HepG2 (cell line): ENCODE data around the gene TTC5. TPM values are rescaled to one million over a fixed set of nuclear protein-coding genes. Genes with fewer than 3 reads are reported as not detected.

Source experiments
- BRCA1 ChIP-seq: sonication (generic); formaldehyde crosslinking; IDR thresholded peaks from 2 replicates; pipeline ENCODE4 v1.4.0; 2020; ENCODE audit warnings: missing genetic modification reagents
- GZF1 ChIP-seq: sonication (generic); formaldehyde crosslinking; IDR thresholded peaks from 2 replicates; pipeline ENCODE4 v1.5.1; 2020; ENCODE audit warnings: mild to moderate bottlenecking, missing genetic modification reagents
- HMG20A ChIP-seq: IDR thresholded peaks from 2 replicates; pipeline ENCODE4 v1.6.1; 2016; ENCODE audit warnings: borderline replicate concordance
- MED1 ChIP-seq: sonication (generic); formaldehyde crosslinking; IDR thresholded peaks from 2 replicates; pipeline ENCODE4 v1.4.0; 2020; ENCODE audit warnings: missing genetic modification reagents
- MIER3 ChIP-seq: IDR thresholded peaks from 2 replicates; pipeline ENCODE4 v1.6.1; 2016; ENCODE audit warnings: missing compliant biosample characterization, borderline replicate concordance
- MYC ChIP-seq: sonication (generic); formaldehyde crosslinking; IDR thresholded peaks from 2 replicates; pipeline ENCODE4 v1.9.0; 2021; ENCODE audit warnings: missing genetic modification reagents, borderline replicate concordance
- POLR2AphosphoS5 ChIP-seq: IDR thresholded peaks from 2 replicates; pipeline ENCODE4 v1.6.1; 2012; ENCODE audit warnings: low read depth, low read length
- RXRB ChIP-seq: IDR thresholded peaks from 2 replicates; pipeline ENCODE4 v1.6.1; 2016; ENCODE audit warnings: borderline replicate concordance, missing genetic modification reagents, missing compliant biosample characterization
- SNAPC2 ChIP-seq: sonication (generic); formaldehyde crosslinking; IDR thresholded peaks from 2 replicates; pipeline ENCODE4 v1.8.1; 2022; ENCODE audit warnings: mild to moderate bottlenecking, missing genetic modification reagents
- ZBTB7A ChIP-seq: sonication (generic); formaldehyde crosslinking; IDR thresholded peaks from 2 replicates; pipeline ENCODE4 v1.8.0; 2022; ENCODE audit warnings: mild to moderate bottlenecking, missing genetic modification reagents
- ZNF205 ChIP-seq: IDR thresholded peaks from 2 replicates; pipeline ENCODE4 v1.6.1; 2018; ENCODE audit warnings: missing biosample characterization, missing genetic modification reagents
- ZNF253 ChIP-seq: sonication (generic); formaldehyde crosslinking; IDR thresholded peaks from 2 replicates; pipeline ENCODE4 v1.8.0; 2022; ENCODE audit warnings: mild to moderate bottlenecking, missing genetic modification reagents, borderline replicate concordance
- ZNF343 ChIP-seq: sonication (generic); formaldehyde crosslinking; IDR thresholded peaks from 2 replicates; pipeline ENCODE4 v1.4.0; 2020; ENCODE audit warnings: mild to moderate bottlenecking, missing genetic modification reagents
- ZNF446 ChIP-seq: sonication (generic); formaldehyde crosslinking; IDR thresholded peaks from 2 replicates; pipeline ENCODE4 v1.5.0; 2020; ENCODE audit warnings: mild to moderate bottlenecking, missing genetic modification reagents
- ZNF543 ChIP-seq: sonication (generic); formaldehyde crosslinking; IDR thresholded peaks from 2 replicates; pipeline ENCODE4 v1.4.0; 2020; ENCODE audit warnings: mild to moderate bottlenecking, missing genetic modification reagents
- ZNF598 ChIP-seq: sonication (generic); formaldehyde crosslinking; IDR thresholded peaks from 2 replicates; pipeline ENCODE4 v1.5.1; 2020; ENCODE audit warnings: mild to moderate bottlenecking, missing genetic modification reagents, borderline replicate concordance
- ZNF746 ChIP-seq: sonication (generic); formaldehyde crosslinking; IDR thresholded peaks from 2 replicates; pipeline ENCODE4 v1.8.0; 2022; ENCODE audit warnings: mild to moderate bottlenecking, missing genetic modification reagents
- ZNF83 ChIP-seq: sonication (generic); formaldehyde crosslinking; IDR thresholded peaks from 2 replicates; pipeline ENCODE4 v1.4.0; 2020; ENCODE audit warnings: missing genetic modification reagents, mild to moderate bottlenecking, borderline replicate concordance
- polyA plus RNA-seq, 8 experiments: library from polyadenylated mRNA; depleted of rRNA in 3 of 8; stranded (reverse) in 7 of 8; unstranded in 1 of 8; fragments of >200 nt; fragmentation: Illumina TruSeq in 4 of 8; extraction: Trizol in 4 of 8; gene quantifications; 2 replicates each; pipeline versions ENCODE4 v1.2.1 to v1.2.3, GENCODE V29; 2011 to 2016; ENCODE audit warnings: low read depth in 4 of 8, missing spikeins in 1 of 8, mixed read lengths in 1 of 8; ENCODE audit not compliant: insufficient read depth in 1 of 8
- total RNA-seq, 5 experiments: library from RNA; depleted of rRNA; stranded (reverse); fragments of >200 nt; fragmentation: Illumina TruSeq; extraction: Trizol; gene quantifications; 2 replicates each; pipeline ENCODE4 v1.2.3, GENCODE V29; 2016; ENCODE audit warnings: low read depth in 1 of 5
- TF ChIP-seq, protein P1 (sequence below): sonication (generic); formaldehyde crosslinking; conservative IDR thresholded peaks from 2 replicates; pipeline ENCODE4 v1.4.0; 2020; ENCODE audit warnings: mild to moderate bottlenecking, missing genetic modification reagents, moderate library complexity
- TF ChIP-seq, protein P2 (sequence below): sonication (generic); formaldehyde crosslinking; IDR thresholded peaks from 2 replicates; pipeline ENCODE4 v1.4.0; 2020; ENCODE audit warnings: missing genetic modification reagents
- TF ChIP-seq, protein P3 (sequence below): sonication (generic); formaldehyde crosslinking; IDR thresholded peaks from 2 replicates; pipeline ENCODE4 v1.4.0; 2020; ENCODE audit warnings: missing genetic modification reagents, mild to moderate bottlenecking, borderline replicate concordance

The TTC5 gene
- total and polyA plus RNA-seq, 2 of the 13 experiments (the other 11 are each of a cell fraction or from before 2014, with no cell fraction given), result 8.7 to 28.5 TPM

DNA sequence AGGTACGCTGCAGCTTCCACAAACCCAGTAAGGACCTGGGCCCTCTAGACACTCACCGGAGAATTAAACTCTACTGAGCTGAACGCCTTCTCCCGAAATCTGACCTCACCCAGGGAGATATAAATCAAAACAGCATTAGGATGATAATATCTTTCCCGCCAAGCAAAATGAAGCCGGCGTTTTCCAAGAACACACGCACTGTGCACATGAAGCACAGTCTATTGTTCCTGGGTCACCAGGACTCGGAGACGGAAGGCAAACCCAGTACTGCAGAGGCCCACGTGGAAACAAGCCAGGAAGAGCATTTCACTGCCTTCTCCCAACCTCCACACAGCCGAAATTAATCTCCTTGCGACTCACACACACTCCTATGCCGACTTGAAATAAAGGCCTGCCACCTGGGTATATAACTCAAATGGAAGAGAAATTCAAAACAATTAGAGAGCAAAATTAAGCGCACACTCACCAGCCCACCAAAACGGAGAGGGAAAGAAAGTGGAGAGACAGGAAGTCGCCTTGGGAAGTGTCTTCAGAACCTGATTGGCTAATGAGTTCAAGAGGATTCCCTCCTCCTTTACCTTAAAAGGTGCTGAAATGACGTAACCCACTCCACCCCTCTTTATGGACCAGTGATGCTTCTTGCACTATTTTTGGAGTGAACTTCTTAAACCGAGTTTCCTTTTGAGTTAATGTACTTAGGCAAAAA, 27.2 kb upstream of the TTC5 start, which contains the start of gene CCNB1IP1 (continued):
- TF ChIP-seq, protein P1, sequence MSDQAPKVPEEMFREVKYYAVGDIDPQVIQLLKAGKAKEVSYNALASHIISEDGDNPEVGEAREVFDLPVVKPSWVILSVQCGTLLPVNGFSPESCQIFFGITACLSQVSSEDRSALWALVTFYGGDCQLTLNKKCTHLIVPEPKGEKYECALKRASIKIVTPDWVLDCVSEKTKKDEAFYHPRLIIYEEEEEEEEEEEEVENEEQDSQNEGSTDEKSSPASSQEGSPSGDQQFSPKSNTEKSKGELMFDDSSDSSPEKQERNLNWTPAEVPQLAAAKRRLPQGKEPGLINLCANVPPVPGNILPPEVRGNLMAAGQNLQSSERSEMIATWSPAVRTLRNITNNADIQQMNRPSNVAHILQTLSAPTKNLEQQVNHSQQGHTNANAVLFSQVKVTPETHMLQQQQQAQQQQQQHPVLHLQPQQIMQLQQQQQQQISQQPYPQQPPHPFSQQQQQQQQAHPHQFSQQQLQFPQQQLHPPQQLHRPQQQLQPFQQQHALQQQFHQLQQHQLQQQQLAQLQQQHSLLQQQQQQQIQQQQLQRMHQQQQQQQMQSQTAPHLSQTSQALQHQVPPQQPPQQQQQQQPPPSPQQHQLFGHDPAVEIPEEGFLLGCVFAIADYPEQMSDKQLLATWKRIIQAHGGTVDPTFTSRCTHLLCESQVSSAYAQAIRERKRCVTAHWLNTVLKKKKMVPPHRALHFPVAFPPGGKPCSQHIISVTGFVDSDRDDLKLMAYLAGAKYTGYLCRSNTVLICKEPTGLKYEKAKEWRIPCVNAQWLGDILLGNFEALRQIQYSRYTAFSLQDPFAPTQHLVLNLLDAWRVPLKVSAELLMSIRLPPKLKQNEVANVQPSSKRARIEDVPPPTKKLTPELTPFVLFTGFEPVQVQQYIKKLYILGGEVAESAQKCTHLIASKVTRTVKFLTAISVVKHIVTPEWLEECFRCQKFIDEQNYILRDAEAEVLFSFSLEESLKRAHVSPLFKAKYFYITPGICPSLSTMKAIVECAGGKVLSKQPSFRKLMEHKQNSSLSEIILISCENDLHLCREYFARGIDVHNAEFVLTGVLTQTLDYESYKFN, result no peak
- TF ChIP-seq MYC (peak; percentile 91), ZNF598 (CRISPR knock-in tag) (peak; percentile 66; the same call in 1 of the 2 replicates), HMG20A (CRISPR knock-in tag) (no peak), BRCA1 (no peak), MIER3 (CRISPR knock-in tag) (no peak), GZF1 (no peak; the same call in 1 of the 2 replicates), ZNF746 (CRISPR knock-in tag) (no peak), ZNF205 (CRISPR knock-in tag) (no peak), ZNF446 (CRISPR knock-in tag) (peak; percentile 50; the same call in 1 of the 2 replicates), ZNF543 (CRISPR knock-in tag) (no peak), SNAPC2 (CRISPR knock-in tag) (peak; percentile 70; the same call in 1 of the 2 replicates), ZNF83 (0 out of 2 replicates have a peak, but pooled peaks have one; percentile 46), RXRB (CRISPR knock-in tag) (peak; percentile 19), MED1 (CRISPR knock-in tag) (peak; percentile 43; the same call in 1 of the 2 replicates), ZNF343 (CRISPR knock-in tag) (no peak), ZBTB7A (no peak), ZNF253 (CRISPR knock-in tag) (no peak), POLR2AphosphoS5 (peak; percentile 98)
- TF ChIP-seq, protein P2, sequence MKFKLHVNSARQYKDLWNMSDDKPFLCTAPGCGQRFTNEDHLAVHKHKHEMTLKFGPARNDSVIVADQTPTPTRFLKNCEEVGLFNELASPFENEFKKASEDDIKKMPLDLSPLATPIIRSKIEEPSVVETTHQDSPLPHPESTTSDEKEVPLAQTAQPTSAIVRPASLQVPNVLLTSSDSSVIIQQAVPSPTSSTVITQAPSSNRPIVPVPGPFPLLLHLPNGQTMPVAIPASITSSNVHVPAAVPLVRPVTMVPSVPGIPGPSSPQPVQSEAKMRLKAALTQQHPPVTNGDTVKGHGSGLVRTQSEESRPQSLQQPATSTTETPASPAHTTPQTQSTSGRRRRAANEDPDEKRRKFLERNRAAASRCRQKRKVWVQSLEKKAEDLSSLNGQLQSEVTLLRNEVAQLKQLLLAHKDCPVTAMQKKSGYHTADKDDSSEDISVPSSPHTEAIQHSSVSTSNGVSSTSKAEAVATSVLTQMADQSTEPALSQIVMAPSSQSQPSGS (CRISPR knock-in tag), result peak; percentile 97
- TF ChIP-seq, protein P3, sequence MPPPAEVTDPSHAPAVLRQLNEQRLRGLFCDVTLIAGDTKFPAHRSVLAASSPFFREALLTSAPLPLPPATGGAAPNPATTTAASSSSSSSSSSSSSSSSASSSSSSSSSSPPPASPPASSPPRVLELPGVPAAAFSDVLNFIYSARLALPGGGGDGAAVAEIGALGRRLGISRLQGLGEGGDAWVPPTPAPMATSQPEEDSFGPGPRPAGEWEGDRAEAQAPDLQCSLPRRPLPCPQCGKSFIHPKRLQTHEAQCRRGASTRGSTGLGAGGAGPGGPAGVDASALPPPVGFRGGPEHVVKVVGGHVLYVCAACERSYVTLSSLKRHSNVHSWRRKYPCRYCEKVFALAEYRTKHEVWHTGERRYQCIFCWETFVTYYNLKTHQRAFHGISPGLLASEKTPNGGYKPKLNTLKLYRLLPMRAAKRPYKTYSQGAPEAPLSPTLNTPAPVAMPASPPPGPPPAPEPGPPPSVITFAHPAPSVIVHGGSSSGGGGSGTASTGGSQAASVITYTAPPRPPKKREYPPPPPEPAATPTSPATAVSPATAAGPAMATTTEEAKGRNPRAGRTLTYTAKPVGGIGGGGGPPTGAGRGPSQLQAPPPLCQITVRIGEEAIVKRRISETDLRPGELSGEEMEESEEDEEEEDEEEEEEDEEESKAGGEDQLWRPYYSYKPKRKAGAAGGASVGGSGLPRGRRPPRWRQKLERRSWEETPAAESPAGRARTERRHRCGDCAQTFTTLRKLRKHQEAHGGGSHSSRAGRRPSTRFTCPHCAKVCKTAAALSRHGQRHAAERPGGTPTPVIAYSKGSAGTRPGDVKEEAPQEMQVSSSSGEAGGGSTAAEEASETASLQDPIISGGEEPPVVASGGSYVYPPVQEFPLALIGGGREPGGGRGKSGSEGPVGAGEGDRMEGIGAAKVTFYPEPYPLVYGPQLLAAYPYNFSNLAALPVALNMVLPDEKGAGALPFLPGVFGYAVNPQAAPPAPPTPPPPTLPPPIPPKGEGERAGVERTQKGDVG (CRISPR knock-in tag), result no peak
